ENCODE data around the gene FDXACB1. TPM values are rescaled to one million over a fixed set of nuclear protein-coding genes. Genes with fewer than 3 reads are reported as not detected.
A peak's percentile ranks its signal among the peaks of the same experiment; 100 is the strongest.

Gene FDXACB1
- total and polyA plus RNA-seq, 9 of the 15 experiments (the other 6 are each of a cell fraction or from before 2014, with no cell fraction given), result 3.2 to 7.5 (median 5.3) TPM

- TF ChIP-seq ZBTB40 (IDR thresholded peaks at IDR 0.05) (0 out of 2 replicates have a peak, but pooled peaks have one; percentile 6), ZBTB40 (CRISPR knock-in tag; IDR thresholded peaks at IDR 0.05) (no peak), BHLHE40 (IDR thresholded peaks at IDR 0.05; ENCODE audit: low read length) (no peak), DMBX1 (CRISPR knock-in tag; IDR thresholded peaks at IDR 0.05; ENCODE audit: borderline replicate concordance) (no peak), OTX1 (CRISPR knock-in tag; IDR thresholded peaks at IDR 0.05) (no peak), SIN3A (IDR thresholded peaks at IDR 0.05; ENCODE audit: borderline replicate concordance in 2 of 2, control insufficient read depth in 1 of 2, low read depth in 2 of 2, low read length in 2 of 2) (peak in 1 of 2 experiments; percentile 56; a peak in 1 of 4 replicates), POLR2AphosphoS5 (IDR thresholded peaks at IDR 0.05; ENCODE audit: control insufficient read depth, insufficient read depth, low read depth, low read length) (peak; percentile 47; the same call in 1 of the 2 replicates), HDAC1 (IDR thresholded peaks at IDR 0.05) (peak in 1 of 2 experiments; percentile 77; a peak in 2 of 4 replicates), KAT7 (CRISPR knock-in tag; IDR thresholded peaks at IDR 0.05; ENCODE audit: borderline replicate concordance) (peak; percentile 31; the same call in 1 of the 2 replicates), ELF4 (CRISPR knock-in tag; IDR thresholded peaks at IDR 0.05) (no peak)
- TF ChIP-seq, protein P1, sequence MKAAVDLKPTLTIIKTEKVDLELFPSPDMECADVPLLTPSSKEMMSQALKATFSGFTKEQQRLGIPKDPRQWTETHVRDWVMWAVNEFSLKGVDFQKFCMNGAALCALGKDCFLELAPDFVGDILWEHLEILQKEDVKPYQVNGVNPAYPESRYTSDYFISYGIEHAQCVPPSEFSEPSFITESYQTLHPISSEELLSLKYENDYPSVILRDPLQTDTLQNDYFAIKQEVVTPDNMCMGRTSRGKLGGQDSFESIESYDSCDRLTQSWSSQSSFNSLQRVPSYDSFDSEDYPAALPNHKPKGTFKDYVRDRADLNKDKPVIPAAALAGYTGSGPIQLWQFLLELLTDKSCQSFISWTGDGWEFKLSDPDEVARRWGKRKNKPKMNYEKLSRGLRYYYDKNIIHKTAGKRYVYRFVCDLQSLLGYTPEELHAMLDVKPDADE (conservative IDR thresholded peaks at IDR 0.05; ENCODE audit: control insufficient read depth, low read depth, low read length), result peak; percentile 80; the same call in 1 of the 2 replicates
- TF ChIP-seq, protein P2, sequence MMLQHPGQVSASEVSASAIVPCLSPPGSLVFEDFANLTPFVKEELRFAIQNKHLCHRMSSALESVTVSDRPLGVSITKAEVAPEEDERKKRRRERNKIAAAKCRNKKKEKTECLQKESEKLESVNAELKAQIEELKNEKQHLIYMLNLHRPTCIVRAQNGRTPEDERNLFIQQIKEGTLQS (IDR thresholded peaks at IDR 0.05), result no peak
- TF ChIP-seq, protein P2 (CRISPR knock-in tag; conservative IDR thresholded peaks at IDR 0.05), result 0 out of 2 replicates have a peak, but pooled peaks have one; percentile 40
These were observed 7.9 kb downstream of the FDXACB1 start, which contains the start of gene ALG9 (continued) for GRCh38 chr11:111870886-111871692.

Data from K562 (cell line).